OCI-LY7 (cell line): ENCODE data around the gene ITGA3. TPM values are rescaled to one million over a fixed set of nuclear protein-coding genes. Genes with fewer than 3 reads are reported as not detected.

Source experiments
- BruUV-seq: library from RNA; stranded (reverse); fragments of 400-500 nt; replicated peaks from 2 replicates; lab custom pipeline; 2021; lab: Mats Ljungman, UMichigan
- CTCF ChIA-PET: fragments of 300-600 bp; sonication (Branson Sonifier 250); formaldehyde crosslinking; loops from one replicate; lab custom pipeline; 2022; ENCODE audit warnings: antibody characterized with exemption; ENCODE audit not compliant: unreplicated experiment; lab: Charles Lee
- POLR2A ChIA-PET: fragments of 300-600 bp; sonication (Branson Sonifier 250); formaldehyde crosslinking; loops from one replicate; lab custom pipeline; 2022; ENCODE audit warnings: antibody characterized with exemption; lab: Charles Lee
- DNase-seq: peaks from one replicate; pipeline ENCODE4 v3.0.0-alpha.2; 2015; ENCODE audit warnings: low spot score
- H2AFZ ChIP-seq: fragments of 200-600 bp; sonication (generic), shearing (Covaris generic); 2 replicates; pipeline ENCODE4 v1.6.1; 2014; ENCODE audit warnings: mild to moderate bottlenecking, antibody characterized with exemption, low read length, moderate library complexity
- H3K27ac ChIP-seq: fragments of 200-600 bp; sonication (generic); 2 replicates; pipeline ENCODE4 v1.5.1; 2014; ENCODE audit warnings: mixed run types, low read depth, mild to moderate bottlenecking, moderate library complexity, low read length, inconsistent platforms; ENCODE audit not compliant: poor library complexity, severe bottlenecking
- H3K36me3 ChIP-seq: fragments of 200-600 bp; sonication (generic); 2 replicates; pipeline ENCODE4 v1.6.1; 2014; ENCODE audit warnings: mild to moderate bottlenecking, antibody characterized with exemption, low read length, moderate library complexity, mixed read lengths; ENCODE audit not compliant: insufficient read depth
- H3K4me1 ChIP-seq: fragments of 200-600 bp; sonication (generic); 2 replicates; pipeline ENCODE4 v1.5.1; 2014; ENCODE audit warnings: mild to moderate bottlenecking, low read length; ENCODE audit not compliant: insufficient read depth, poor library complexity, severe bottlenecking
- H3K4me2 ChIP-seq: fragments of 200-600 bp; sonication (generic); 2 replicates; pipeline ENCODE4 v1.6.1; 2014; ENCODE audit warnings: mild to moderate bottlenecking, low read length
- H3K4me3 ChIP-seq: fragments of 200-600 bp; sonication (generic); 2 replicates; pipeline ENCODE4 v1.5.1; 2014; ENCODE audit warnings: mild to moderate bottlenecking, low read depth, low read length; ENCODE audit not compliant: poor library complexity, severe bottlenecking
- H3K79me2 ChIP-seq: fragments of 200-600 bp; sonication (generic); 2 replicates; pipeline ENCODE4 v1.6.1; 2016; ENCODE audit warnings: low read depth, mild to moderate bottlenecking, low read length, moderate library complexity, mixed read lengths; ENCODE audit not compliant: insufficient read depth
- H3K9me2 ChIP-seq: fragments of 200-600 bp; sonication (generic); 2 replicates; pipeline ENCODE4 v1.6.1; 2016; ENCODE audit warnings: mild to moderate bottlenecking, low read length, mixed read lengths; ENCODE audit not compliant: insufficient read depth
- H3K9me3 ChIP-seq: fragments of 200-600 bp; sonication (generic); 2 replicates; pipeline ENCODE4 v1.6.1; 2014; ENCODE audit warnings: mild to moderate bottlenecking, mixed run types, low read length, mixed read lengths
- H4K20me1 ChIP-seq: fragments of 200-600 bp; sonication (generic); 2 replicates; pipeline ENCODE4 v1.6.1; 2014; ENCODE audit warnings: mild to moderate bottlenecking, antibody characterized with exemption, low read length, moderate library complexity, mixed read lengths; ENCODE audit not compliant: insufficient read depth
- CTCF ChIP-seq: fragments of 200-600 bp; sonication (generic); conservative IDR thresholded peaks from 2 replicates; pipeline ENCODE4 v1.5.1; 2014; ENCODE audit warnings: mild to moderate bottlenecking, antibody characterized with exemption, low read length, moderate library complexity, mixed read lengths
- EZH2phosphoT487 ChIP-seq: fragments of 200-600 bp; sonication (generic); IDR thresholded peaks from 2 replicates; pipeline ENCODE4 v1.6.1; 2018; ENCODE audit warnings: low read depth, borderline replicate concordance, mild to moderate bottlenecking, mixed run types, antibody characterized with exemption, low read length, moderate library complexity, mixed read lengths
- intact Hi-C: fragments of 100-400 bp; cut with micrococcal nuclease; formaldehyde crosslinking; loops from one replicate; pipeline ENCODE4 v1.10.0; 2022; ENCODE audit not compliant: unreplicated experiment
- total RNA-seq, 2 experiments: library from RNA; depleted of rRNA in 1 of 2; stranded (reverse); fragments of >200 nt in 1 of 2; shearing (Covaris generic) in 1 of 2; gene quantifications; 2 replicates each; pipeline ENCODE4 v1.2.3, GENCODE V29; 2014 to 2022

The ITGA3 gene
- total RNA-seq, 2 experiments from 2014 or later: 15.2 to 30.7 TPM

- intact Hi-C loops: no loop called here
- H3K36me3 ChIP-seq: no peaks in the 10 kb centered on the region
- DNase-seq: no peak
- no peak for TF ChIP-seq EZH2phosphoT487
- TF ChIP-seq CTCF: no peak
- no peak overlapping the region for H2AFZ ChIP-seq
- H4K20me1 ChIP-seq: no peaks in the 10 kb centered on the region
- no peaks in the 10 kb centered on the region for H3K9me2 ChIP-seq
- peaks cover 2% of the 10 kb centered on the region for H3K4me1 ChIP-seq
- no peaks in the 10 kb centered on the region for H3K79me2 ChIP-seq
- H3K9me3 ChIP-seq: peaks cover 14% of the 10 kb centered on the region
- ChIA-PET CTCF (no interaction called here), POLR2A (no interaction called here)
- BruUV-seq: no TSS peak
- H3K27ac ChIP-seq: no peak overlapping the region
- H3K4me3 ChIP-seq: no peak overlapping the region
- H3K4me2 ChIP-seq: no peak overlapping the region
Observed at GRCh38 chr17:50013079-50013478, 42.8 kb upstream of the ITGA3 start.

GRCh38 chr17:50014471-50015088 lies 41.3 kb upstream of the ITGA3 start:
- no peaks in the 10 kb centered on the region for H4K20me1 ChIP-seq
- intact Hi-C loops: no loop called here
- H3K9me2 ChIP-seq: no peaks in the 10 kb centered on the region
- no peaks in the 10 kb centered on the region for H3K4me1 ChIP-seq
- H3K9me3 ChIP-seq: peaks cover 14% of the 10 kb centered on the region
- no peaks in the 10 kb centered on the region for H3K36me3 ChIP-seq
- H2AFZ ChIP-seq: no peak overlapping the region
- BruUV-seq: no TSS peak
- ChIA-PET POLR2A (interaction anchor here (1.3 to 1.6 kb wide), 2 partner anchors 78 to 80 kb away, joined by 4 read pairs; no protein-coding TSS in a partner anchor), CTCF (no interaction called here)
- no peak overlapping the region for H3K4me3 ChIP-seq
- no peaks in the 10 kb centered on the region for H3K79me2 ChIP-seq
- no peak overlapping the region for H3K4me2 ChIP-seq
- no peak for DNase-seq
- H3K27ac ChIP-seq: no peak overlapping the region
- TF ChIP-seq EZH2phosphoT487 (no peak), CTCF (no peak)

- ChIA-PET CTCF (no interaction called here), POLR2A (interaction anchor here (1.3 to 1.6 kb wide), 2 partner anchors 77 to 79 kb away, joined by 4 read pairs; no protein-coding TSS in a partner anchor)
- DNase-seq: no peak
- TF ChIP-seq EZH2phosphoT487: no peak
- no peak for TF ChIP-seq CTCF
- H3K4me2 ChIP-seq: no peak overlapping the region
- BruUV-seq: no TSS peak
- no peak overlapping the region for H3K27ac ChIP-seq
- H3K4me1 ChIP-seq: no peaks in the 10 kb centered on the region
- peaks cover 14% of the 10 kb centered on the region for H3K9me3 ChIP-seq
- no peaks in the 10 kb centered on the region for H3K9me2 ChIP-seq
- no peaks in the 10 kb centered on the region for H3K36me3 ChIP-seq
- intact Hi-C loops: no loop called here
- no peaks in the 10 kb centered on the region for H3K79me2 ChIP-seq
- H3K4me3 ChIP-seq: no peak overlapping the region
- no peaks in the 10 kb centered on the region for H4K20me1 ChIP-seq
- H2AFZ ChIP-seq: no peak overlapping the region
Observed at GRCh38 chr17:50015146-50015545, 40.8 kb upstream of the ITGA3 start.
